ENCODE data around the gene LRRC4B.

GRCh38 chr19:50535672-50536187 is 32.5 kb downstream of the LRRC4B start:
- TF ChIP-seq POLR2A (IDR thresholded peaks at IDR 0.05) (no peak), CTCF (IDR thresholded peaks at IDR 0.05) (no peak), POLR2AphosphoS5 (IDR thresholded peaks at IDR 0.05) (no peak), EP300 (IDR thresholded peaks at IDR 0.05) (no peak)
